Stimulated activated CD4-positive, alpha-beta T cell treated with anti-CD3 and anti-CD28 coated beads, Interleukin-1b, Interleukin-23, amount 100 ng/mL, for 1 hour (primary cell): ENCODE data around the gene TMEM163.
"Not testable (repeated sequence)": the region's sequence is repeated elsewhere in the genome, so short reads cannot be mapped to it uniquely, and the experiment has no call there.

Source experiments
- DNase-seq, 2 donors: peaks; one replicate each; pipeline ENCODE4 v3.0.0-alpha.2; 2020; ENCODE audit warnings: low read depth in 2 of 2

The TMEM163 gene

DNA sequence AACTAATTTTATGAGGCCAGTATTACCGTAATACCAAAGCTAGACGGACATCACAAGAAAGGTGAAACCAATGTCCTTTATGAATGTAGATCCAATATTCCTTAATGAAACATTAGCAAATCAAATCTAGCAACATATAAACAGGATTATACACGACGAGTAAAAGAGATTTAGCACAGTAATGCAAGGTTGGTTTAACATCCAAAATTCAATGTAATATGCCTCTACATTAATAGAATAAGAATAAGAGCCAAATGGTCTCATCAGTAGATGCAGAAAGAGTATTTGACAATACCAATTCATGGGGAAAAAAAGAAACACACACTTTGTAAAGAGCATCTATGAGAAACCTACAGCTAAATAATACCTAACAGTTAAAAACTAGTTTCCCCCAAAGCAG lies 99.5 kb downstream of the TMEM163 start:
- DNase-seq, result no peak

DNA sequence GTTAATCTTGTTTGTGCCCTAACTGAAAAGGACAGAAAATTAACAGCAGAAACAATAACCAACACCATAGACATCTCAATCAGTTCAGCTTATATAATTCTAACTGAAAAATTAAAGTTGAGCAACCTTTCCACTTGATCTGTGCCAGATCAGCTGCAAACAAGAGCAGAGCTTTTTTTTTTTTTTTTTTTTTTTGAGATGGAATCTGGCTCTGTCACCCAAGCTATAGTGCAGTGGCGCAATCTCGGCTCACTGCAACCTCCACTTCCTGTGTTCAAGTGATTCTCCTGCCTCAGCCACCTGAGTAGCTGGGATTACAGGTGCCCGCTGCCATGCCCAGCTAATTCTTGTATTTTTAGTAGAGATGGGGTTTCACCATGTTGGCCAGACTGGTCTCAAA lies 103.3 kb downstream of the TMEM163 start:
- DNase-seq, result not testable (repeated sequence)

DNA sequence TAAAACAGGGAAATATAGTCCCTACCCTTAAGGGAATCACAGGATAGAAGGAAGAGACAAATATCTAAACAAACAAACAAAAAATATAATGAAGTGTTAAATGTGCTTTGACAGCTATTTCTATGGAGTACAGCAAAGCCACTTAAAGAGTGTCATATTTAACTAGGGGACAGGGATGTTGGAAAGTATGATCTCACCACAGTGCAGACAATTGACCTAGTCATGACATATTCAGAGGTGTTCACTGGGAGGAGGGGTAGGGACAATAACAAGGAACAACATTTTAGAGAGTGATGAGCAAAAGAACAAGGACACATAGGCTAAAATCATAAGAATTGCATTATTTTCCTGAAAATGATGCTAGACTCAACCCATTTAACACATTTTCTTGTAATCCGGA lies 107.5 kb downstream of the TMEM163 start:
- no peak for DNase-seq

DNA sequence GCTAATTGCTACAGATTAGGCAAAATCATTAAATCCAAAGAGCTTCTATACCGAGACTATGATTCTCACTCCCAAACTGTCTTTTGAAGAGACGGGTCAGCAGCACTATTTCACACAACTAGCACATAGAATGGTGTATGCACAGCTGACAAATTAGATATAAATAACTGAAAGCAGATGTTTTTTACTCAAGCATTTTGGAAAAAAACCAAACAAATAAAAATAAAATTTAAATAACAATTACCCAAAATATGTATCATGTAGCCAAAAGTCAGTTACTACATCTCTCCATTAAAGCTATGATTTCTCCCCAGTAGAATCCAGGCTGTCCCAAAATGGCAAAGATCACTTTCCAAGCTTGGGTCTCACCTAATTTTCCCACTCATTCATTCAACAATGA lies 107.9 kb downstream of the TMEM163 start:
- DNase-seq, result no peak

GRCh38 chr2:134609924-134610513 lies 108.8 kb downstream of the TMEM163 start:
- no peak for DNase-seq

DNA sequence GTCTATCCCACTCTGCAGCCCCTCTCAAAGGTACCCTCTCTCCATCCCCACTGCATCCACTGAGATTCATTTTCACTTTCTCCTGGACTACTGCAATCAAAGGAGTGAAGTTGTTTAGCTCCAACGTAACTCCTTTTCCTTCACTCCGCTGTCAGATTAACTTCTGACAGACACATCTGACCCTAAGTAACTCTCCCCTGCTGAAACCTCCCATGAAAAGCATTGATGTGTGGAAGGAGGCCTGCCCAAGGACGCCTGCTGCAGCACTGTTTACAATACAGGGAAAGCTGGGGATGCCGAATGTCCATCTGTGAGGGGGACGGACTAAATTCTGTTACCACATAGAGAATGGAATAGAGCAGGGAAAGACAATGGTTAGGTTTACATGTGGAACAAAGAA lies 114.8 kb downstream of the TMEM163 start:
- DNase-seq, result no peak

- no peak for DNase-seq
These were observed 116.1 kb downstream of the TMEM163 start for GRCh38 chr2:134602666-134603065.

GRCh38 chr2:134601264-134601663 lies 117.5 kb downstream of the TMEM163 start:
- no peak for DNase-seq

DNA sequence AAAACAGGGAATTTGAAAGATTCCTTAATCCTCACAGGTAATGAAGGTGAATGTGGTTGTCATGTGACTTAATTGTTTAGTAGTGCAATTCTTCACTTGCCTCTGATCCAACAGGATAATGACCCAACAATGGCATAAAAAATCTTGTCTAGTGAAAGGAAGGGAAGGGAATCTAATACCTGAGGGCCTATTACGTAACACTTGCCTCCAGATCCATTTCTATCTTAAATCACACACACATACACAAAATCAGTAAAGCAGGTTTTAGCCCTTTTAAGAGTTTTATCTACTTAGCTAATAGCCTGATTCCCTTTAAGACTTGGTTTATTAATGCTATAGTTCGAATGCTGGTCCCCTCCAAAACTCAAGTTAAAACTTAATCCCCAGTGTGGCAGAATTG lies 118.6 kb downstream of the TMEM163 start:
- no peak for DNase-seq

DNA sequence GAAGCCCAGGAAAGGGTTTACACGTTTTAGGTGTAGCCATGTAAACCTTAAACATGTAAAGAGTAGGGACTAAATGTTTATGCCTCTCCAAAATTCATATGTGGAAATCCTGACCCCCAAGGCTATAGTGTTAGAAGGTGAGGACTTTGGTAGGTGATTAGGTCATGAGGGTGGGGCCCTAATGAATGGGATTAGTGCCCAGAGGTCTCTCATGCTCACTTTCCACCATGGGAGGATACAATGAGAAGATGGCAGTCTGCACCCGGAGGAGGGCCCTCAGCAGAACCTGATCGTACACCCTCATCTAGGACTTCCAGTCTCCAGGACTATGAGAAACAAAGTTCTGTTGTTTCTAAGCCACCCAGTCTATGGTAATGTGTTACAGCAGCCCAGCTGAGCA lies 119.6 kb downstream of the TMEM163 start:
- DNase-seq, result no peak

- DNase-seq, result no peak
These were observed 124.4 kb downstream of the TMEM163 start for GRCh38 chr2:134594399-134594798.

DNA sequence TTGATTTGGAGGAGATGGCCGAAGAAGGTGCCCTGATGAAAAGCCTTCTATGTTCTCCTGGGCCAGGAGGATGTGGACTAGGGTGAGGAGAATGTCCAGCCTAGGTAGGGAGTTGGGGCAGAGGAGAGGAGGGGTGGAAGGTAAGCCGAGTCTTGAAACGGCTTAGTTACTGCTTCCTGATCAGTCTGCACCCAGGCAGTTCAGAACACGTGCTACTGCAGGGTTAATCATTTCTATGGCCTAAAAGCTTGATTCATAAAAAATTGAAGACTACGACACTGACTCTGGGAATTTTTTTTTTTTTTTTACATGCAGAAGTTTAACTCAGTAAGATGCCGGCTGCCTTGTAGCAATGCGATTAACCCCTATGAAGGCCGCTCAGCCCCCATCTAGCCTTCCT lies 125.3 kb downstream of the TMEM163 start:
- no peak for DNase-seq

DNA sequence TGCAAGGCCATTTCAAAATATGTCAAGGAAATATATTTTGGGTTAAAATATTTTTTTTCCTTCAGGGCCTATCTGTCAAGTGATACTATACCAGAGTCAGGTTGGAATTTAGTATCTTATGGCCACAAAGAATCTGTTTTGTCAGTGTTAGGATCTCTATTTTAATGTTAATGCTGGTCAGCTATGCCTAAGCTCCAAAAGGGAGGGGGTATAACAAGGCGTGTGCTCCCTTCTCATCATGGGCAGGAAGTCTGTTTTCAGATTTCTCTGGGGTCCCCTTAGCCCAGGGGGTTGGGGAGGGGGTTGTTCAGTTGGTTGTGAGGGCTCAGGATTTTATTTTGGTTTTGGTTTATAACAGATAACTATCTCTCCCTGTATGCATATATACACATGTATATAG lies 126.4 kb downstream of the TMEM163 start:
- no peak for DNase-seq

DNA sequence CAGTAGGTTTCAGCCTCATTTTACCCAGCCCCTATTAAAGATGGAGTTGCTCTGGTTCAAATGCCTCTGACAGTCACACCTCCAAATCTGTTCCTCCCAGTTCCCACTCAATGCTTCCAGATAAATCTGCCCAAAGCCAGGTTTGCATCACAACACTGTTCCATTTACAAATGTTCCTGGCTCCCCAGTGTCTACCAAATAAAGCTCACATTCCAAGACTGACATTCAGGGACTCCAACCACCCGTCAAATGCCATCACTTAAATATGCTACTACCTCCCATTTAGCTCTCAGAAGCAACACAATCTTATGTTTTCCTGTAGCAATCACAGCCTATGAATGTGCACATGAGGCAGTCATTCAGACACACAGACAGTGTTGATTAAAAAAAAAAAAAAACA lies 127.3 kb downstream of the TMEM163 start:
- DNase-seq, result no peak

DNA sequence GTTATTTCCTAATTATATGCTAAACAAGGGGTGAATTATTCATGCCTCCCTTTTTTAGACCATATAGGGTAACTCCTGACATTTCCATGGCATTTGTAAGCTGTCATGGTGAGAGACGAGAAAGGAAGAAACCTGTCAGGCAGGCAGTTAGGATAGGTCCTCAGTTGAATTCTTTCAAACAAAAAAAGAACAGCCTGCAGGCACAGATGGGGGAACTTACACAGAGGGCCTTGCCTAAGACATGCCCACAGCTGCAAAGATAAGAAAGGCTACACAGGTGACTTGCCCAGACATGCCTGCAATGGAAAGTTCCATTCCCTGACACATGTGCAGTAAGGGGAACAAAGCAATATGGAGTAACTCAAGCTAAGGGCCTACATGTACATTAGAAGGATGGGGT lies 128.1 kb downstream of the TMEM163 start:
- DNase-seq, result no peak

GRCh38 chr2:134589171-134590083 lies 129.4 kb downstream of the TMEM163 start:
- not testable (repeated sequence) for DNase-seq

DNA sequence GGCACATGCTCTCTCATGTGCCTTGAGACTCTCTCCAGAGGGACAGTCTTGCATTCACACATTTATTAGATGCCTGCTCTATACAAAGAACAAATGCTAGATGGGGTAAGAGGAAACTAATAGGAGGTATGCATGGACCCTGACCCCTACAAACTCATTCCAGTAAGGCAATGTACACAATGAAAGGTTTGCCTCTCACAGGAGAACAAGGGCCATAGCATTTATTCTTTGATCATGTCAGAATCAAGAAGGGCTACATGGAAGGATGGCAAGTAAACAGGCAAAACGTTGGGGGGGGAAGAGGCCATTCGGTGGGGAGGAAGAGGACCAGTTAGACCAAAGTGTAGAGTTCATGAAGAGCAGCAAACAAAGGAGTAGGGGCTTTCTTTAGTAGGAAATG lies 130.2 kb downstream of the TMEM163 start:
- DNase-seq, result no peak

DNA sequence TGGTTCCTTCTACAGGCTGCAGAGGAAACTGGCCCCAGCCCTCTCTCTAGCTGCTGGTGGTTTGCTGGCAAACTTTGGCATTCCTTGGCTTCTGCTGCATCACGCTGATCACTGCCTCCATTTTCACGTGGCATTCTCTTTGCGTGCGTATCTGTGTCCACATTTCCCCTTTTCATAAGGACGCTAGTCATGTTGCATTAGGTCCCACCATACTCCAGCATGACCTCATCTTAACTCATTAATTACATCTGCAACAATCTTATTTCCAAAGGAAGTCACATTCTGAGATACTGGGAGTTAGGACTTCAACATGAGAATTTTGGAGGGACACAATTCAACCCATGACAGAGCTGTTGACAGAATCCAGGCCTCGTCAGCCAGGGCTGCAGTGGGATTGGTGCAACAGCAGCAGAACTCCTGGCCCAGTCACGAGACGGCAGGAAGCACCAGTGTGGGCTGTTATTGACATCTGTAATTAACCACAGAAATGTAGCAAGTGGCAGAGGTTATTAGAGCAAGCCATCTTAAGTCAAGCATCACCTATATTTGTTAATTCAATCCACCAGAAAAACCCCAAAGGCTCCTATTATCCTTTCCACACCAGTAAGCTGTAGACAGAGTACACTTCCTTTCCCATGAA lies 132.4 kb downstream of the TMEM163 start:
- no peak for DNase-seq

DNA sequence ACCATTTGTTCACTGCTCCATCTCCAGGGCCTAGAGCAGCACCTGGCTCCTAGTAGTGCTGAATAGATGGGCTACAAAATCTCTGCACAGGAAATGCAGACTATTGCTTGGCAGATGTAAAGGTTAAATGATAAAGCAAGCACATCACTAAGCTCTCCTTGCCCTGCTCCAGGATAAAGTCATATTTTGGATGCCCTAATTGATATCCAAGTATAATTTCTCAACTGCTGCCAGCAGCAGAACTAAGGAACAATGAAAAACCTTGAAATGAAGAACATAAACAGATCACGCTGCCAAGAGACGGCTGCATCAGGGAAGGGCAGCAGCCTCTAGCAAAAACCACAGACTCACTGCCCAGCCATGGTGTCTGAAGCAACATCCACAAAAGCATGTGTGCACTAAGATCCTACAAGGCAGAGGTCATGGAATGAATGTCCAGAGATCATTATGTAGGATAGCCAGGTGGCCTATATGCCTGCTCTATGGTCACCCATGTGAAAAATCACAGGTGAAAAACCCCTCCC lies 134.7 kb downstream of the TMEM163 start:
- no peak for DNase-seq

DNA sequence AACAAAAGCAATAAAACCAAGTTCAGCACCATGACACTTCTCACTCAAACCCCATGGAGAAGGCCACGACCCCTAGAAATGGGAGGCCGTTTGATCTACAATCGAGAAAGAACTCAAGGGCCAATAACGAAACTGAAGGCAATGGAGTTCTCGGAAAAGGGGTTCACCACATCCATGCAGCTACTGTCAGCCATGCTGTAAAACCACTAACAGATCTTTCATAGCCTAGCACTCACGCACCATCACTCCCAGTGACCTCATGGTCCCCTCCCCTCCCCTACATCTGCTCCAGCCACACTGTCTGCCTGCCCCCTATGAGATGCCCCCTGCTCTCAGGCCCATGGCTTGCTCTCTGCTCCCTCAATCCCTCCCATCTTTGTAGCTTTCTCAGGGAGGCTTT lies 135.3 kb downstream of the TMEM163 start:
- DNase-seq, result no peak

DNA sequence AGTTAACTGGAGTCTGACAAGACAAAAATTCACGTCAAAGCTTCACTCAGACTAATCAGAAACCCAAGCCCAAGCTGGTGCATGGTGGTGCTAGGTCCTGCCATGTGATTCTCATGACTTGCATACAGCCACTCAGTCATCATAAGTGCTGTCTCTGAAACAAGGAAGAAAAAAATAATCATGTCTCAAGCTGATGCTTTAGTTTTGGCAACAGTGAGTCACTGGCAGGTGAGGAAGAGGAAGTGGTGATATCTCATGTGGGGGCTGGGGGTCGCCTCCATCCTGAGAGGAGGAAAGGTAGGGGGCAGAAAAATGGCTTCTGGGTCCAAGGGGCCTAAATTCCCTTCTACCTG lies 136.3 kb downstream of the TMEM163 start:
- no peak for DNase-seq

DNA sequence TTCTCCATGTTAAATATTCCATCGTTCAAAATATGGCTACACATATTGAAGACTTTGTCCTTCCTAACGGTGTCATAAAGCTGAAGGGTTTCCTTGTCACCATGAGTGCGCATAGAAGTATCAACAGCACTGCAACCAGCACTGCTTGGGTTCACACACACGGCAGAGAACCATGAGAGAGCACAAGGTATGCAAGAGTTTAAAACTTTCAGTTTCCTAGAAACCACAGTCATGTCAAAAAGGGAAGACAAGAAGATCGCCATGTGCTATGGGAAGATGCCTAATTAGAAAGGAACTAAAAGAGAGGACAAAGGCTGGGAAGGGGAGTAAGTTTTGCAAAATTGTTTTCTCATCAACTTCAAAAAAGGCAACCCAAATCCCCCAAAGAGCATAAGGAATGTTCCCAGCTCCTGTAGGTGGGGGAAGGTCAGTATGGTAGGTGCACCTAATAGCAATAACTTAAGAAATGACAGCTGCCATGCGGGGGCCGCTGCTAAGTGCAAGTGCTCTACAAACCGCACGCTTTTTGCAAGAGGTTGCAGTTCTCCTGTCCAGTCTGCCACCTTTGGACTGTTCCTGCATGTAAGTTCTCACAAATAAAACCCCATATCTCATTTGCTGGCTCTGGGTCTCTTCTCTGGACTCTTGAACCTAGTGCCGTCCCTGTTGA lies 136.8 kb downstream of the TMEM163 start:
- DNase-seq, result no peak
